GM13976 (cell line): Measurements from ENCODE around the gene LRRC52.

ENCODE experiments used
- DNase-seq: peaks from one replicate; pipeline ENCODE4 v3.0.0; 2012; ENCODE audit warnings: low spot score
- in situ Hi-C: fragments of 300-500 bp; cut with MboI; formaldehyde crosslinking; loops from one replicate; pipeline ENCODE4 v1.12.0; 2022; ENCODE audit warnings: low sequenced_read_pairs, mixed read lengths, inconsistent platforms; ENCODE audit not compliant: unreplicated experiment
- TF ChIP-seq, protein P1 (sequence below): IDR thresholded peaks from 2 replicates; pipeline ENCODE4 v1.5.1; 2012; ENCODE audit warnings: borderline replicate concordance, mild to moderate bottlenecking; ENCODE audit not compliant: insufficient read depth; ENCODE audit errors: extremely low read depth, missing control alignments, control extremely low read depth

The LRRC52 gene

GRCh38 chr1:165543532-165544438, at the start of gene LRRC52:
Gene LRRC52 (plus strand): TSS chr1:165544000. CDS start chr1:165544297, 297 bp downstream.
- in situ Hi-C loops, result no loop called here
- no peak for DNase-seq
- TF ChIP-seq, protein P1, sequence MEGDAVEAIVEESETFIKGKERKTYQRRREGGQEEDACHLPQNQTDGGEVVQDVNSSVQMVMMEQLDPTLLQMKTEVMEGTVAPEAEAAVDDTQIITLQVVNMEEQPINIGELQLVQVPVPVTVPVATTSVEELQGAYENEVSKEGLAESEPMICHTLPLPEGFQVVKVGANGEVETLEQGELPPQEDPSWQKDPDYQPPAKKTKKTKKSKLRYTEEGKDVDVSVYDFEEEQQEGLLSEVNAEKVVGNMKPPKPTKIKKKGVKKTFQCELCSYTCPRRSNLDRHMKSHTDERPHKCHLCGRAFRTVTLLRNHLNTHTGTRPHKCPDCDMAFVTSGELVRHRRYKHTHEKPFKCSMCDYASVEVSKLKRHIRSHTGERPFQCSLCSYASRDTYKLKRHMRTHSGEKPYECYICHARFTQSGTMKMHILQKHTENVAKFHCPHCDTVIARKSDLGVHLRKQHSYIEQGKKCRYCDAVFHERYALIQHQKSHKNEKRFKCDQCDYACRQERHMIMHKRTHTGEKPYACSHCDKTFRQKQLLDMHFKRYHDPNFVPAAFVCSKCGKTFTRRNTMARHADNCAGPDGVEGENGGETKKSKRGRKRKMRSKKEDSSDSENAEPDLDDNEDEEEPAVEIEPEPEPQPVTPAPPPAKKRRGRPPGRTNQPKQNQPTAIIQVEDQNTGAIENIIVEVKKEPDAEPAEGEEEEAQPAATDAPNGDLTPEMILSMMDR, result no peak

DNA sequence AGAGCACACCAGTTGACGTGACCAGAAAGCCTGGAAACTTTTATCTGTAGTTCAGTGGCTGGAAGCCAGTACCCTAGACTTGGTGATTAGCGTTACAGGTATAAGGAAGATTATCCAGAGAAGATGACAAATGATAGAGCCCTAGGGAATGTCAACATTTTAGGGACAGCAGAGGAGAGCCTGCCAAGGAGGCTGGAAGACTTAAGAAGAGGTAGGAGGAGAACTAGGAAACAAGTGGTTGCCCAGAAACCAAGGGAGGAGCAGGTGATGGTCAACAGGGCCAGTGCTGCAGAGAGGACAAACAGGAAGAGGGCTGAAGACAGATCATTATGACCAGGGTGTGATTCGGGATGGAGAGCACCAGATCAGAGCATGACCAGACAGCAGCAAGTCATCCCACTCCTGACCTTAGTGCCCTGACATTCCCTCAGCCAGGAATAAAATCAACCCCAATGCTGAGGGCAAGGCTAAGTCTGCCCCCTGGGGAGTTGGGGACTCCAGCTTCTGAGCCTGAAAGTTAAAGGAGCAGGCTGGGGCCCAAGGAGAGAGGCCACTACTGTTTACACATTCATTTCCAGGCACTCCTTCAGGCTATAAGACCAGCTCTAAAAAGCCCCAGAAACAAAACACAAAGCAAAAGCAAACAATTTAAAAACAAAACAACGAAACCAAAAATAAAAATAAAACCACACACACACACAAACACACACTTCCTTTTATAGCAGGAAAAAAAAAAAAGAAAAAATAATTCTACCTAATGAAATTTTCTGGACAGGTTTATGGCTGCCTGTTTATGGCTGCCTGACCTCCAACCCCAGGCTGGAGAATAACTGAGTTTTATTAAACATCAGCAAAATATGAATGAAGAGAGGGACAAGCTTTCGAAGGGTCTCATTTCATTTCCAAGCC, 48.6 kb upstream of the LRRC52 start:
- in situ Hi-C loops, result no loop called here
- DNase-seq, result no peak
- TF ChIP-seq, protein P1, result no peak

DNA sequence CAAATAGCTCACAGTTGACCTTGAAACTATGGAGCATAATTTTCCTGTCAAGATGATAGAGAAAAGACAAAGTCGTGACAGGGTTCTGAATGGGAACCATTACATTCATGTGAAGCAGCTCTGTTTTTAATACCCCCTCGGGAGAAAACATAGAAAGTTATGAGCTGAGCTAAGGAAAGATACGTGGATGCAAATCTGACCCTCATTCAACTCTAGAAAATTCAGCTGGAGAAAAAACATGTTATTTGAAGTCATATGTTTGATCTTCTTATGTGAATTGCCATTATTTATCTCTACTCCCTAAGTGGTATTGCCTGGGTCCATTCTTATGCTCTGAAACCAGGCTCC, 48.0 kb upstream of the LRRC52 start:
- TF ChIP-seq, protein P1, result no peak
- DNase-seq, result no peak
- in situ Hi-C loops, result no loop called here

GRCh38 chr1:165496501-165496900, 47.3 kb upstream of the LRRC52 start:
- no peak for DNase-seq
- TF ChIP-seq, protein P1, result no peak
- in situ Hi-C loops, result no loop called here

- no peak for DNase-seq
- in situ Hi-C loops, result no loop called here
- TF ChIP-seq, protein P1, result no peak
Measured at GRCh38 chr1:165497069-165498013, 46.5 kb upstream of the LRRC52 start.
